T47D (cell line): ENCODE measurements around the gene EP400.

Experiments used
- DNase-seq, 2 experiments: peaks; one replicate each; pipeline versions ENCODE4 v3.0.0 to v3.0.0-alpha.2; 2011 to 2012; ENCODE audit warnings: low read depth in 1 of 2, low spot score in 1 of 2
- JUND ChIP-seq: IDR thresholded peaks from 2 replicates; pipeline ENCODE4 v1.6.1; 2012; ENCODE audit warnings: low read depth
- in situ Hi-C: cut with HindIII; loops from 2 replicates; pipeline ENCODE4 v1.10.0; 2016; ENCODE audit warnings: low sequenced_read_pairs, low pct_unique_long_range_greater_than_20kb

EP400 gene

GRCh38 chr12:132125736-132126135 is 176.0 kb downstream of the EP400 start:
- no peak for DNase-seq
- no peak for TF ChIP-seq JUND
- in situ Hi-C loops = no loop called here

GRCh38 chr12:132127041-132127440 is 177.3 kb downstream of the EP400 start:
- in situ Hi-C loops = no loop called here
- no peak for DNase-seq
- TF ChIP-seq JUND = no peak

GRCh38 chr12:132129007-132129406 is 179.3 kb downstream of the EP400 start:
- in situ Hi-C loops = no loop called here
- TF ChIP-seq JUND = no peak
- DNase-seq = no peak

GRCh38 chr12:132130690-132131089 is 180.9 kb downstream of the EP400 start:
- TF ChIP-seq JUND = no peak
- in situ Hi-C loops = no loop called here
- no peak for DNase-seq
